Loucy (cell line): ENCODE results near the gene STYXL2.

Source experiments
- CTCF ChIP-seq: fragments of 200-600 bp; sonication (generic); conservative IDR thresholded peaks from 2 replicates; pipeline ENCODE4 v1.5.1; 2014; ENCODE audit warnings: mild to moderate bottlenecking, antibody characterized with exemption, low read length
- EZH2phosphoT487 ChIP-seq: fragments of 200-600 bp; IDR thresholded peaks from 2 replicates; pipeline ENCODE4 v1.6.1; 2018; ENCODE audit warnings: antibody characterized with exemption, mild to moderate bottlenecking, moderate library complexity, borderline replicate concordance

GRCh38 chr1:167056529-167057231 is 37.2 kb upstream of the STYXL2 start:
- no peak for TF ChIP-seq CTCF
- no peak for TF ChIP-seq EZH2phosphoT487
